GM12892 (cell line): ENCODE data around the gene ZMIZ1.

Source experiments
- POLR2A ChIP-seq: IDR thresholded peaks from 2 replicates; pipeline ENCODE4 v1.6.1; 2011; ENCODE audit warnings: low read depth, low read length, control low read depth
- POLR2AphosphoS5 ChIP-seq: IDR thresholded peaks from 2 replicates; pipeline ENCODE4 v1.6.1; 2011; ENCODE audit warnings: low read depth, low read length, control low read depth
- TAF1 ChIP-seq: IDR thresholded peaks from 2 replicates; pipeline ENCODE4 v1.6.1; 2011; ENCODE audit warnings: low read depth, mild to moderate bottlenecking, control low read depth, low read length, borderline replicate concordance

GRCh38 chr10:79222186-79222585, 153.4 kb downstream of the ZMIZ1 start:
- no peak for TF ChIP-seq POLR2AphosphoS5
- no peak for TF ChIP-seq POLR2A
- TF ChIP-seq TAF1 = no peak
